Activated naive CD8-positive, alpha-beta T cell treated with anti-CD3 and anti-CD28 coated beads, Interleukin-2, amount 50 U/mL, for 16 hours (primary cell): Measurements from ENCODE around the gene RAB5A.
"Not testable (repeated sequence)": the region's sequence is repeated elsewhere in the genome, so short reads cannot be mapped to it uniquely, and the experiment has no call there.

Experiments used
- DNase-seq: peaks from one replicate; pipeline ENCODE4 v3.0.0-alpha.2; 2020; ENCODE audit warnings: low read depth, low spot score

The RAB5A gene

DNA sequence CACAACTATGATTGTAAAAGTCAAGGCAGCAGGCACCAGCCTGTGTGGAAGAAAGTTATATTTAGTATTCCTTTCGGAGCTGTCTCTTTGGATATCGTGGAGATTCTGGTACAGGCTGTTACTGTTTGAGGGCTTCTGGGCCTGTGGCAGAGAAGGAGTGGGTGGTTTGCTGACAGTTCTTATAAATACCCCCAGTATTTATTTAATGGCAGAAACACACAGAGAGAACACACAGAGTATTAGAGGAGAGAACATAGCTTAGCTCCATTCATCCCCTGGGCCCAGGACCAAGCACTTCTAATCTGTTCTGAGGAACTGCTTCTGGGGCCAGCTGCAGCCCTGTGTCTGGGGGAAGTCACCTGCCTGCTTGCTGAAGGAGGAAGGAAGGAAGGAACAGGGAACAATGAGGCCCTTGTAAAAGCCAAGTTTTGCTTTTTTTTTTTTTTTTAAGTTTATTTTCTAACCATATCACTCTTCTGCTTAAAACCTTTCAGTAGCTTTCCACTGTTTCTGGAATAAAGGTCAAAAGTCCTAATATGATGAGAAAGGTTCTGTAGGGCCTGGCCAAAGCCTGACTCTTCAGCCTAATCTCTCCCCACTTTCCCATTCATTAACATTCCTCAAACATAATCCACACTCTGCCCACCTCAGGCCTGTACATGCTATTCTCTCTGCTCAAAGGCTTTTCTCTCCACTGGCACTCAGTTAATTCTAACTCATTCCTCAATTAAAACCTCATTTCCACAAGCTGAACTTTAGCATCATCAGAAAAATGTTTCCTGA, 76.9 kb downstream of the RAB5A start:
- DNase-seq: no peak

DNA sequence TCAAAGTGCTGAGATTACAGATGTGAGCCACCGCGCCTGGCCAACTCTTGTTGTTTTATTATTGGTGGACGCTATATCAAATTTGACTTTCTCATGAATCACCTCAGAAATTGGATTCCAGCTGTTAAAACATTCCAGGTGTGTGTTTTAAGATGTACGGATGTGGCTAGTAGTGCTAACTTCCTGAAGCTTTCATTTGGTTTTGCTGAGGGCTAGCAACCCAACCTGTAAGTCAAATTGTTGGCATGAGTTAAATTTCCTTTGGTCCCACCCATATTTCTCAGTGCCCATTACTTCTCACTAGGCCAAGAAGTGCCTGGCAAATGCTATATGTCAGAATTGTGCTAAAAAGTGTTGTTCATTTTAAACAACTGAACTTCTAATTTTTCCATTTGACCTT, 80.2 kb downstream of the RAB5A start:
- no peak for DNase-seq

DNA sequence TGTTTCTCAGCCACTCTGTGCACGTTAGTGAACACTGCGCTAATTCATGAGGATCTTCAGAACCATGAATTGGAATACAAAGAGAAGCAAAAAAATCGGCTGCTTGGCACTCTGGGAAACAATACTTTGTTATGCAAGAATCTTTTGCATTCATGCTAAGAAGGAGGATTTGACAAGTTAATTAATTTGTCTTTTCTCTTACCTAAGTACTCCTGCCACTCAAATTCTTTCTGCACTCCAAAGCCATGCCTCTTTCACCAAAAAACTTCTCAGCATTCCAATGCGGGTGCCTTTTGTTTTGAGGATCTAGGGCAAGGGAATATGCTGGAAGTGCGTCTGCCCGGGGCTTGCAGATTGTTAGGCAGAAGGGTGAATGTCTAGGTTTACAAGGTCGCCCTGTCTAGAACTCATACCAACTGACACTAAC, 82.0 kb downstream of the RAB5A start:
- no peak for DNase-seq

DNA sequence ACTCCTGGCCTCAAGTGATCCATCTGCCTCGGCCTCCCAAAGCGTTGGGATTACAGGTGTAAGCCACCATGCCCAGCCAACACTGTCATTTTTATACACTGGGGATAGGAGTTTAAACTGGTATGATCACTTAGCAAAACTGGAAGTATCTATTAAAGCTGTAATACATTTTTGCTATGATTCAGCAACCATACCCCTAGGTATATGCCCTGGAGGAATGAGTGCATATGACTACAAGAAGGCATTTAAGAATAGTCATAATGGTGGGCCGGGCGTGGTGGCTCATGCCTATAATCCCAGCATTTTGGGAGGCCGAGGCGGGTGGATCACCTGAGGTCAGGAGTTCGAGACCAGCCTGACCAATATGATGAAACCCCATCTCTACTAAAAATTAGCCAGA, 85.0 kb downstream of the RAB5A start:
- DNase-seq: not testable (repeated sequence)
